ENCODE results near the gene LRRC56. TPM values are rescaled to one million over a fixed set of nuclear protein-coding genes. Genes with fewer than 3 reads are reported as not detected.

LRRC56 gene
- total and polyA plus RNA-seq, 4 donors = 0.08 to 0.46 (median 0.20) TPM

GRCh38 chr11:565921-566509, 28.7 kb downstream of the LRRC56 start:
- peaks cover 0 to 8% (median 6%) of the 10 kb centered on the region in 4 donors for H3K36me3 ChIP-seq (ENCODE audit: control insufficient read depth in 4 of 4, insufficient read depth in 3 of 4, low read depth in 1 of 4, low read length in 3 of 4)
- WGBS = 88% methylated on average over 12 of the region's 12 CpGs
- H3K9me3 ChIP-seq (ENCODE audit: control insufficient read depth in 4 of 4, low read length in 3 of 4) = no peaks in the 10 kb centered on the region
- no peaks in the 10 kb centered on the region for H3K27me3 ChIP-seq (ENCODE audit: control insufficient read depth in 4 of 4, insufficient read depth in 4 of 4, low read length in 3 of 4)
- no peak for DNase-seq (ENCODE audit: low spot score)
- no peak for TF ChIP-seq SP1 (IDR thresholded peaks at IDR 0.05)
- no peak for TF ChIP-seq EGR1 (IDR thresholded peaks at IDR 0.05; ENCODE audit: low read depth in 2 of 2)
- TF ChIP-seq REST (IDR thresholded peaks at IDR 0.05) = no peak
- TF ChIP-seq ZBTB33 (IDR thresholded peaks at IDR 0.05) = no peak
- H3K4me3 ChIP-seq (ENCODE audit: low read depth in 1 of 3, low read length in 3 of 3) = no peak overlapping the region
- H3K9ac ChIP-seq (ENCODE audit: low read depth in 1 of 2, low read length in 2 of 2) = no peak overlapping the region
- H3K4me1 ChIP-seq (ENCODE audit: control insufficient read depth in 4 of 4, insufficient read depth in 4 of 4, low read length in 3 of 4) = peaks cover 11 to 35% (median 23%) of the 10 kb centered on the region in 4 donors
- no peak overlapping the region for H3K27ac ChIP-seq (ENCODE audit: low read depth in 1 of 2, low read length in 2 of 2)

- Histone ChIP-seq H3K4me3 (ENCODE audit: low read depth in 1 of 3, low read length in 3 of 3) (peak overlapping the region in 1 of 3 donors; percentile 90), H3K4me1 (ENCODE audit: control insufficient read depth in 4 of 4, insufficient read depth in 4 of 4, low read length in 3 of 4) (peaks cover 6 to 29% (median 18%) of the 10 kb centered on the region in 4 donors), H3K36me3 (ENCODE audit: control insufficient read depth in 4 of 4, insufficient read depth in 3 of 4, low read depth in 1 of 4, low read length in 3 of 4) (peaks cover 0 to 8% (median 6%) of the 10 kb centered on the region in 4 donors), H3K27ac (ENCODE audit: low read depth in 1 of 2, low read length in 2 of 2) (peak overlapping the region; percentile 74 to 84), H3K9me3 (ENCODE audit: control insufficient read depth in 4 of 4, low read length in 3 of 4) (no peaks in the 10 kb centered on the region), H3K27me3 (ENCODE audit: control insufficient read depth in 4 of 4, insufficient read depth in 4 of 4, low read length in 3 of 4) (no peaks in the 10 kb centered on the region), H3K9ac (ENCODE audit: low read depth in 1 of 2, low read length in 2 of 2) (no peak overlapping the region)
- DNase-seq (ENCODE audit: low spot score) = no peak
- TF ChIP-seq ATF3 (IDR thresholded peaks at IDR 0.05) = no peak
- TF ChIP-seq GABPA (IDR thresholded peaks at IDR 0.05 in 1 of 2, conservative IDR thresholded peaks at IDR 0.05 in 1 of 2) = no peak
- no peak for TF ChIP-seq EGR1 (IDR thresholded peaks at IDR 0.05; ENCODE audit: low read depth in 2 of 2)
- TF ChIP-seq SP1 (IDR thresholded peaks at IDR 0.05) = no peak
- no peak for TF ChIP-seq MAX (IDR thresholded peaks at IDR 0.05)
- WGBS = 78% methylated on average over 18 of the region's 18 CpGs
Observed at GRCh38 chr11:567011-567628, 29.8 kb downstream of the LRRC56 start.

All from liver (tissue), 9 donors.